ENCODE data around the gene C1orf226. TPM values are rescaled to one million over a fixed set of nuclear protein-coding genes. Genes with fewer than 3 reads are reported as not detected.

The C1orf226 gene
- total and polyA plus RNA-seq, 2 experiments from 2014 or later: 2.8 to 6.6 TPM

- Histone ChIP-seq H3K9me2 (replicated peaks; ENCODE audit: insufficient read depth) (no peaks in the 10 kb centered on the region), H3K36me3 (replicated peaks; ENCODE audit: insufficient read depth, low read depth) (no peaks in the 10 kb centered on the region), H4K20me1 (ENCODE audit: insufficient read depth, poor library complexity, severe bottlenecking) (no peaks in the 10 kb centered on the region), H3K27ac (no peak overlapping the region), H3K79me2 (no peaks in the 10 kb centered on the region), H2AFZ (no peak overlapping the region), H3K4me2 (no peak overlapping the region), H3K27me3 (no peaks in the 10 kb centered on the region), H3K4me3 (no peak overlapping the region), H3K4me1 (ENCODE audit: insufficient read depth) (no peaks in the 10 kb centered on the region), H3K9me3 (ENCODE audit: low read depth) (no peaks in the 10 kb centered on the region)
- DNase-seq (ENCODE audit: low spot score): no peak
- TF ChIP-seq EZH2 (IDR thresholded peaks at IDR 0.05; ENCODE audit: borderline replicate concordance): no peak
- TF ChIP-seq, protein P1, sequence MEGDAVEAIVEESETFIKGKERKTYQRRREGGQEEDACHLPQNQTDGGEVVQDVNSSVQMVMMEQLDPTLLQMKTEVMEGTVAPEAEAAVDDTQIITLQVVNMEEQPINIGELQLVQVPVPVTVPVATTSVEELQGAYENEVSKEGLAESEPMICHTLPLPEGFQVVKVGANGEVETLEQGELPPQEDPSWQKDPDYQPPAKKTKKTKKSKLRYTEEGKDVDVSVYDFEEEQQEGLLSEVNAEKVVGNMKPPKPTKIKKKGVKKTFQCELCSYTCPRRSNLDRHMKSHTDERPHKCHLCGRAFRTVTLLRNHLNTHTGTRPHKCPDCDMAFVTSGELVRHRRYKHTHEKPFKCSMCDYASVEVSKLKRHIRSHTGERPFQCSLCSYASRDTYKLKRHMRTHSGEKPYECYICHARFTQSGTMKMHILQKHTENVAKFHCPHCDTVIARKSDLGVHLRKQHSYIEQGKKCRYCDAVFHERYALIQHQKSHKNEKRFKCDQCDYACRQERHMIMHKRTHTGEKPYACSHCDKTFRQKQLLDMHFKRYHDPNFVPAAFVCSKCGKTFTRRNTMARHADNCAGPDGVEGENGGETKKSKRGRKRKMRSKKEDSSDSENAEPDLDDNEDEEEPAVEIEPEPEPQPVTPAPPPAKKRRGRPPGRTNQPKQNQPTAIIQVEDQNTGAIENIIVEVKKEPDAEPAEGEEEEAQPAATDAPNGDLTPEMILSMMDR (IDR thresholded peaks at IDR 0.05; ENCODE audit: poor library complexity): no peak
- no peak for TF ChIP-seq EZH2phosphoT487 (IDR thresholded peaks at IDR 0.05; ENCODE audit: low read depth, severe bottlenecking, unreplicated experiment)
- 91% methylated on average over 3 of the region's 3 CpGs for WGBS (ENCODE audit: low lambda C conversion rate, missing lambda C conversion rate)
Measured at GRCh38 chr1:162396201-162396906, 14.8 kb downstream of the C1orf226 start.

- no peaks in the 10 kb centered on the region for H3K9me3 ChIP-seq (ENCODE audit: low read depth)
- no peaks in the 10 kb centered on the region for H4K20me1 ChIP-seq (ENCODE audit: insufficient read depth, poor library complexity, severe bottlenecking)
- no peak for TF ChIP-seq EZH2 (IDR thresholded peaks at IDR 0.05; ENCODE audit: borderline replicate concordance)
- TF ChIP-seq EZH2phosphoT487 (IDR thresholded peaks at IDR 0.05; ENCODE audit: low read depth, severe bottlenecking, unreplicated experiment): no peak
- TF ChIP-seq, protein P1 (IDR thresholded peaks at IDR 0.05; ENCODE audit: poor library complexity): no peak
- WGBS (ENCODE audit: low lambda C conversion rate, missing lambda C conversion rate): 86% methylated on average over 3 of the region's 3 CpGs
- no peak overlapping the region for H3K4me3 ChIP-seq
- no peak for DNase-seq (ENCODE audit: low spot score)
- no peak overlapping the region for H3K27ac ChIP-seq
- no peaks in the 10 kb centered on the region for H3K36me3 ChIP-seq (replicated peaks; ENCODE audit: insufficient read depth, low read depth)
- H3K4me1 ChIP-seq (ENCODE audit: insufficient read depth): no peaks in the 10 kb centered on the region
- H3K79me2 ChIP-seq: no peaks in the 10 kb centered on the region
- H3K9me2 ChIP-seq (replicated peaks; ENCODE audit: insufficient read depth): no peaks in the 10 kb centered on the region
- no peak overlapping the region for H3K4me2 ChIP-seq
- no peaks in the 10 kb centered on the region for H3K27me3 ChIP-seq
- H2AFZ ChIP-seq: no peak overlapping the region
Measured at GRCh38 chr1:162397039-162397448, 15.5 kb downstream of the C1orf226 start.

DNA sequence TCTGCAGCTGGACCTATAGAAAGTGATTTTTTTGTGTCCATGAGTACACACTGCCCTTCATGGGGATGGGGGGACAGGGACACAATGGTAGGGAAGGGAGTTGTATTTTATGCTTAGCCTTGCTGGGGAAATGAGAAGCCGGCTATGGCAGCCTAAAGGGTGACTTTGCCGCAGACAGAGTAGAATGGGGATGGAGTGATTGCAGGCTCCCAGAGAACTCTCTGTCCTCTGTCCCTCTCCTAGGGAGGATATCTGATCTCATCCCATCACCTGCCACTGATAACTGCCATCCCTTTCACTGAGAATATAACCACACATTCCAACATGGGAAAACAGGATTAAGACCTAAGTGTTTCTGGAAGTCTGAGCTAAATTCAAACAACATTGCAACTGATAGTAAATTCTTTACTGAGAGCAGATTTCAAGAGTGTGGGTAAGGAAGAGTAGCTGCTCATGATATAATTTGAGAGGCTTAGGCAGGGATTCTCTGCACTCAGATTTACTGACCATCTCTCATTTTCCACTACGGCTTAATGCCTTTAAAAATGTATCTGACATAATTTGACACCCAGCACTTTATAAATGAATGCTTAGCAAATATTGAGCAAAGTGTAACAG, 16.5 kb downstream of the C1orf226 start:
- Histone ChIP-seq H3K9me3 (ENCODE audit: low read depth) (no peaks in the 10 kb centered on the region), H3K79me2 (no peaks in the 10 kb centered on the region), H4K20me1 (ENCODE audit: insufficient read depth, poor library complexity, severe bottlenecking) (no peaks in the 10 kb centered on the region), H3K36me3 (replicated peaks; ENCODE audit: insufficient read depth, low read depth) (no peaks in the 10 kb centered on the region), H3K4me2 (no peak overlapping the region), H3K4me3 (no peak overlapping the region), H3K27me3 (no peaks in the 10 kb centered on the region), H3K4me1 (ENCODE audit: insufficient read depth) (no peaks in the 10 kb centered on the region), H3K9me2 (replicated peaks; ENCODE audit: insufficient read depth) (no peaks in the 10 kb centered on the region), H3K27ac (no peak overlapping the region), H2AFZ (no peak overlapping the region)
- 45% methylated on average over 3 of the region's 3 CpGs for WGBS (ENCODE audit: low lambda C conversion rate, missing lambda C conversion rate)
- DNase-seq (ENCODE audit: low spot score): no peak
- TF ChIP-seq, protein P1 (IDR thresholded peaks at IDR 0.05; ENCODE audit: poor library complexity): no peak
- TF ChIP-seq EZH2phosphoT487 (IDR thresholded peaks at IDR 0.05; ENCODE audit: low read depth, severe bottlenecking, unreplicated experiment): no peak
- TF ChIP-seq EZH2 (IDR thresholded peaks at IDR 0.05; ENCODE audit: borderline replicate concordance): no peak

Data from hepatocyte (in vitro differentiated cells).